ENCODE data around the gene EBP. TPM values are rescaled to one million over a fixed set of nuclear protein-coding genes. Genes with fewer than 3 reads are reported as not detected.

EBP gene
- total RNA-seq, 2 experiments from 2014 or later: 159 to 164 TPM

- ChIA-PET POLR2A (no interaction called here), CTCF (interaction anchor here (0.6 kb wide), 1 partner anchor 338 kb away, joined by 3 read pairs; no protein-coding TSS in a partner anchor)
- Mint-ChIP-seq H3K36me3 (ENCODE audit: low read depth) (peaks cover 3% of the 10 kb centered on the region), H3K4me3 (peak overlapping the region; percentile 88), H3K4me1 (ENCODE audit: low read depth) (peaks cover 22% of the 10 kb centered on the region), H3K27ac (peak overlapping the region; percentile 89), H3K9me3 (no peaks in the 10 kb centered on the region), H3K27me3 (no peaks in the 10 kb centered on the region)
- intact Hi-C loops (cut with micrococcal nuclease): no loop called here
- ATAC-seq: peak; percentile 47
- TF ChIP-seq CTCF (IDR thresholded peaks at IDR 0.05): no peak
- peak; percentile 35 for DNase-seq
Observed at GRCh38 chrX:48509245-48509590, 12.4 kb upstream of the EBP start.

GRCh38 chrX:48509619-48510018 is 12.0 kb upstream of the EBP start:
- H3K4me1 Mint-ChIP-seq (ENCODE audit: low read depth): peaks cover 22% of the 10 kb centered on the region
- H3K27me3 Mint-ChIP-seq: no peaks in the 10 kb centered on the region
- H3K27ac Mint-ChIP-seq: peak overlapping the region; percentile 89
- no peak for TF ChIP-seq CTCF (IDR thresholded peaks at IDR 0.05)
- CTCF ChIA-PET: interaction anchor here (0.6 kb wide), 1 partner anchor 338 kb away, joined by 3 read pairs; no protein-coding TSS in a partner anchor
- intact Hi-C loops (cut with micrococcal nuclease): no loop called here
- H3K9me3 Mint-ChIP-seq: no peaks in the 10 kb centered on the region
- H3K4me3 Mint-ChIP-seq: peak overlapping the region; percentile 88
- no peak for DNase-seq
- POLR2A ChIA-PET: no interaction called here
- peaks cover 3% of the 10 kb centered on the region for H3K36me3 Mint-ChIP-seq (ENCODE audit: low read depth)
- peak; percentile 21 for ATAC-seq

GRCh38 chrX:48511560-48511959 is 10.0 kb upstream of the EBP start:
- Mint-ChIP-seq H3K4me1 (ENCODE audit: low read depth) (peaks cover 27% of the 10 kb centered on the region), H3K9me3 (no peaks in the 10 kb centered on the region), H3K4me3 (no peak overlapping the region), H3K27ac (no peak overlapping the region), H3K27me3 (no peaks in the 10 kb centered on the region), H3K36me3 (ENCODE audit: low read depth) (peaks cover 3% of the 10 kb centered on the region)
- ChIA-PET CTCF (no interaction called here), POLR2A (no interaction called here)
- intact Hi-C loops (cut with micrococcal nuclease): no loop called here
- no peak for TF ChIP-seq CTCF (IDR thresholded peaks at IDR 0.05)
- no peak for DNase-seq
- no peak for ATAC-seq

GRCh38 chrX:48512371-48512935 is 9.2 kb upstream of the EBP start:
- no peak overlapping the region for H3K27ac Mint-ChIP-seq
- intact Hi-C loops (cut with micrococcal nuclease): no loop called here
- H3K9me3 Mint-ChIP-seq: no peaks in the 10 kb centered on the region
- H3K36me3 Mint-ChIP-seq (ENCODE audit: low read depth): peaks cover 3% of the 10 kb centered on the region
- H3K4me3 Mint-ChIP-seq: no peak overlapping the region
- TF ChIP-seq CTCF (IDR thresholded peaks at IDR 0.05): no peak
- H3K27me3 Mint-ChIP-seq: no peaks in the 10 kb centered on the region
- peaks cover 33% of the 10 kb centered on the region for H3K4me1 Mint-ChIP-seq (ENCODE audit: low read depth)
- no peak for DNase-seq
- no peak for ATAC-seq
- CTCF ChIA-PET: no interaction called here
- POLR2A ChIA-PET: no interaction called here

- H3K9me3 Mint-ChIP-seq: no peaks in the 10 kb centered on the region
- intact Hi-C loops (cut with micrococcal nuclease): no loop called here
- ATAC-seq (no peak), DNase-seq (no peak)
- H3K4me3 Mint-ChIP-seq: no peak overlapping the region
- no peaks in the 10 kb centered on the region for H3K27me3 Mint-ChIP-seq
- H3K36me3 Mint-ChIP-seq (ENCODE audit: low read depth): peaks cover 3% of the 10 kb centered on the region
- H3K27ac Mint-ChIP-seq: no peak overlapping the region
- H3K4me1 Mint-ChIP-seq (ENCODE audit: low read depth): peaks cover 33% of the 10 kb centered on the region
- CTCF ChIA-PET: no interaction called here
- POLR2A ChIA-PET: no interaction called here
- no peak for TF ChIP-seq CTCF (IDR thresholded peaks at IDR 0.05)
Observed at GRCh38 chrX:48513670-48514069, 7.9 kb upstream of the EBP start.

Measured in activated CD8-positive, alpha-beta T cell treated with anti-CD3 and anti-CD28 coated beads for 36 hours (primary cell).